ENCODE measurements around the gene MAP2K5.

The MAP2K5 gene

DNA sequence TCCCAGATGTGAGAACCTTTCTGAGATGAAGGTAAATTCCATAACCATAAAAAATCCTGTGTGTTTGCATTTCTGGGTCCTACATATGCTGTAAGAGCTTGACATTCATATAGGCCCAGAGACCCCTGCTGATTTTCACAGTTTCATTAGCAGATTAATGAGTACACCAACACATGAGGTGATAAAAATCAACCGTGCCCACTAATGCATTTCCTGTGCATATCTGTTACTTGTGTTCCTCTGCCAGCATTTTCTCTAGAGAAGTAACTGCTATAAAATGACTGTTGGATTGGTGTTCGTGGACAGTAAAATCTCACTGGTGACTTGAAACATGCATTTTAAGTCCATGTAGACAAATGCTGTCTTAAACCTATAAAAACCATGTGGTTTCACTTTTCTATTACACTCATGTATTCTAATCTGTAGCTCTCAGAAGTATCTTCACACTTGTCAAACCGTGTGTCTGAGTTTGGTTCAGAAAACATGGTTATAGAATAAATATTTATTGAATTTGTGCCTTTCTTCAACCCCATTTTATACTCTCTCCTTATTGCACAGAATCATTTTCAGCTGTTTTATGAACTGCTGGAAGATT, 14.6 kb downstream of the MAP2K5 start:
- no peak for DNase-seq (ENCODE audit: low read depth in 2 of 3, low spot score in 1 of 3)

DNA sequence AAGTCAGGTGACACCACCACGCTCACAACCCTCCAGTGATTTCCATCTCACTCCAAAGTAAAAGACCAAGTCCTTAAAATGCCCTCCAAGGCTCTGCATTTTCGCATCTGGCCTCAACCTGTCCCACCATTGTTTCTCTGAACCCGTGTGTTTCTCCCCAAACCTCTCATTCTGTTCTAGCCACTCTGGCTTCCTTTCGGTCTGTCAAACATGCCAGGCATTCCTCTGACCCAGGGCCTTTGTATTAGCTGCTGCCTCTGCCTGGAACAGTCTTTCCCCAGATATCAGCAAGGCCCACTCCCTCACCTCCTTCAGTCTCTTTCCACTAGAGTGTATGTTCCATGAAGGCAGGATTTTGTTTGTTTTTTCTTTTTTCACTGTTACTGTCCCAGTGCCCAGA, 16.0 kb downstream of the MAP2K5 start:
- no peak for DNase-seq (ENCODE audit: low read depth in 2 of 3, low spot score in 1 of 3)

DNA sequence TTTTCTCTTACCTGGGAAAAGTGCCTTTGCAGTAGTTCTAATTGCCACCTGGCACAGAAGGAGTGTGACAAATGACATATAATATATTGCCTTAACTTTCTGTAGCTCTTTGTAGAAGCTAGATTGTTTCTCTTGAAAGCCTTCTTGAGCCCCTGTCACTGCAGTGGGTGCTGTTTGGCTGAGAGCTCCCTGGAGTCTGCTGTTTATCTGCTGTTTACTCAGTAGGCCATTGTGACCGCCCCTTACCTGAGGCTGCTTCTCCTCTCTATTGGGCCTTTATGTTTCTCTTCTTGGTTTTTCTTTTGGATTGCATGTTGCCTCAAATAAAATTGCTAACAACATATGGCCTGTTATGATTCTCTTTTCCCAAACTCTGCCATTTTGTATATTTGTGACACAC, 16.7 kb downstream of the MAP2K5 start:
- DNase-seq (ENCODE audit: low read depth in 2 of 3, low spot score in 1 of 3) = no peak

DNA sequence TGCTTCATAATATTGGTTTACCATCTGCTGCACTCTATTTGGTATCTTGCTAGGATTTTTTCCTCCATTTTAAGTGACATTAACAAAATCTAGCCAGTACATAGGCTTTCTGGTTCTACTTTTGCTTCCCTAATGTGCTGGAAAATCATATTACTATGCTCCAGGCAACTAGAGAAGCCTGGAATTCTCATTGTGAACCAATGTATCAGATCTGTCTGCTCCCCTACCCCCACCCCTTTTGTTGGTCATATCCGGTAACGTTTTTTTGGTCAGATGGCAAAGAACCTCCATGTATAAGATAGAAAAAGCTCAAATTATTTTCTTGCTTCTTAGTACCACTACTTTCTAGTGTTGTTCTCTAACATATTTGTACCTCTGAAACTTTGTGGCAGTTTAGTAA, 17.1 kb downstream of the MAP2K5 start:
- no peak for DNase-seq (ENCODE audit: low read depth in 2 of 3, low spot score in 1 of 3)

DNA sequence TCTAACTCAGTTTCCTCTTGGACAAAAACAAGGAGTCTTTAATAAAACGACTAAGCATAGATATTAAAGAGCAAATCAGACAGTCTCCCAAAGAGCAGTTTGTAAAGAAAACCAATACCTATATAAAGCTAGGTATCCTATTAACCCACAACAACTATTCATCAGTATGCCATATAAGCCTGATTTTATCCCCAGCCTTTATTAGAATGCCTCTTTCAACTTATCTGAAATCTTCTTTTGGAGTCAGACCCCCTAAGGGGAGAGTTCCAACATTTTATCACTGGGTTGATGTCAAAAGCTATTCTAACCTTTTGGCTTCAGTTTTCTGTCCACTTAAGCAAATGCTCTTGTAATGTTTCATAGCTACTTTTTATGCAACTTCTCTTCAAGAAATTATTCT, 17.8 kb downstream of the MAP2K5 start:
- no peak for DNase-seq (ENCODE audit: low read depth in 2 of 3, low spot score in 1 of 3)

DNA sequence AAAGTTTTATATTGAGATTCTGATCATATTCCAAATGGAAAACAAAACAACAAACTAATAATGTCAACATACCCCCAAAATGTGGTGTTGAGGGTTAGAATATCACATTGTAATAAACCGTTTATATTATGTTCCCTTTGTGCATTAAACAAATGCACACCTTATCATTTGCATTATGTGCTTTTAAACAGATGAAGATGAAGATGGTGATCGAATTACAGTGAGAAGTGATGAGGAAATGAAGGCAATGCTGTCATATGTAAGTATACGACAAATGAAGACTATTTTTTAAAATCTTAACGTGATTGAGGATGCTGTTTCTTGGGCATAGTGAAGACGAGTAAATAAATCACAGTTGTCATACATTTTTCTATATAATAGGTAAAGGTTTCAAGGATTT, 20.6 kb downstream of the MAP2K5 start:
- DNase-seq (ENCODE audit: low read depth in 2 of 3, low spot score in 1 of 3) = no peak

DNA sequence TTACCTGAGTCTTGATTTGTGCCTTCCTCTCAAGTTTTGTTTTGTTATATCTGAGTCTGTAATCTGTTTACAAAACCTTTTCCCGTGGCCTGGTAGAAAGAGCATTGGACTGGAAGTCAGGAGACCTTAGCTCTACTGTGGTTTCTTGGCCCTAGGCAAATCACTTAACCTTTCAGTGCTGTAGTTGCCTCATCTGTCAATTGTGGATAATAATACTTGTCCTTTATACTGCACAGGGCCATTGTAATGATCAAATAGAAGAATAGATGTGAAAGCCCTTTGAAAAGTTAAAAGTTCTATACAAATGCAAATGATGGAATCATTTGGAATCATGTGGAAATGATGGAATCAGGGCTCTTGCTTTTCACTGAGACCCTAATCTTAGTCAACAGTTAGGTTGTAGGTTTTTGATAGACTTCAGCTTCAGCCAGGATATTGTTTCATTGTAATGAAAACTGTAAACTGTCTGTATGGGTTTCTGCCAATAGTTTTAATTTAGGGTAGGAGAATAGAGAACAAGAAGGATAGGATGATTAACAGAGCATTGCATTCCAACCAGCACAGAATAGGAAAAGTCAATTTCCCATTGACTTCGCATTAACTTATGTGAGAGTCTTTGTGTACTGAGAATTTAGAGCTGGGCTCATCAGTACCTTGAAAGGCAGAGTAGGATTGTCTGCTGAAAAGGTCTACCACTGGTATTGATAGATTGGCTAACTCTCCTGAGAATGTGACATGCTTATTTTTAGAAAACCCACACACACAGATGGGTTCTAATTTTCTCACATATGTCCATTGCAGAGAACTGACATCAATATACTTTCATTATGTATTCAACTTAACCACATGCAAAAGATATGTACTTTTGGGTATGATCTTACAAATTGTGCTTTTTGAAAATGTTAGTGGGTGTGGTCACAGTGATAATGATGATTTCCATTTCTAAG, 21.8 kb downstream of the MAP2K5 start:
- DNase-seq (ENCODE audit: low read depth in 2 of 3, low spot score in 1 of 3) = no peak

DNA sequence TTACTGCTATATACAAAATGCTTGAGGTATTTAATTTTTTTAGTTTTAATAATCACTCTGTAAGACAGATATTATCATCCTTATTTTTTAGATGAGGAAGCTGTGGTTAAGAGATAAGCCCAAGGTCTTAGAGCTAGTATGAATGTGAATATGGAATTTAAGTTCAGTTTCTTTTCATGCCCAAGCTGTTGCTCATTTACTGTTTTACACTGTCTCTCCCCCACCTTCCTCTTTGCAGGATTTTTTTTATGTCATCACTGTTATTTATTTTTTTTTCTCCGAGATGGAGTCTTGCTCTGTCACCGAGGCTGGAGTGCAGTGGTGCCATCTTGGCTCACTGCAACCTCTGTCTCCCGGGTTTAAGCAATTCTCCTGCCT, 22.5 kb downstream of the MAP2K5 start:
- DNase-seq (ENCODE audit: low read depth in 2 of 3, low spot score in 1 of 3) = no peak

DNA sequence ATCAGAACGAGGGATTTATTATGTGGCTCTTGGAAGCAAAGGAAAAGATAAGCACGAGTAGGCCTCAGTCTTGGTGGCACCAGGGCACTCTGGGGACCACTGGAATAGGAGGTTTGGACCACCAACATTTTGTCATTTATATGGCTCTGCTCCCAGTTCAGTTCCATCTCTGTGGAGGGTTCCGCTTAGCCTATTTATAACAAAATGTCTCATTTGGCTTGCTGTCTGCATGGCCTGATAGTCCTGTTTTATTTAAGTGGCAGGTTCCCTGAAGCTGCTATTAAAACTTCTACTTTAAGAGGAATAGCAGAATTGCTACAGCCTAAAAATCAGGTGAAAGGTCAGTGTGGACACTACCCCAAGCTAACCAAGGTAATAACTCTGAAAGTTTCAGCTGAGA, 27.2 kb downstream of the MAP2K5 start:
- DNase-seq (ENCODE audit: low read depth in 2 of 3, low spot score in 1 of 3) = no peak

DNA sequence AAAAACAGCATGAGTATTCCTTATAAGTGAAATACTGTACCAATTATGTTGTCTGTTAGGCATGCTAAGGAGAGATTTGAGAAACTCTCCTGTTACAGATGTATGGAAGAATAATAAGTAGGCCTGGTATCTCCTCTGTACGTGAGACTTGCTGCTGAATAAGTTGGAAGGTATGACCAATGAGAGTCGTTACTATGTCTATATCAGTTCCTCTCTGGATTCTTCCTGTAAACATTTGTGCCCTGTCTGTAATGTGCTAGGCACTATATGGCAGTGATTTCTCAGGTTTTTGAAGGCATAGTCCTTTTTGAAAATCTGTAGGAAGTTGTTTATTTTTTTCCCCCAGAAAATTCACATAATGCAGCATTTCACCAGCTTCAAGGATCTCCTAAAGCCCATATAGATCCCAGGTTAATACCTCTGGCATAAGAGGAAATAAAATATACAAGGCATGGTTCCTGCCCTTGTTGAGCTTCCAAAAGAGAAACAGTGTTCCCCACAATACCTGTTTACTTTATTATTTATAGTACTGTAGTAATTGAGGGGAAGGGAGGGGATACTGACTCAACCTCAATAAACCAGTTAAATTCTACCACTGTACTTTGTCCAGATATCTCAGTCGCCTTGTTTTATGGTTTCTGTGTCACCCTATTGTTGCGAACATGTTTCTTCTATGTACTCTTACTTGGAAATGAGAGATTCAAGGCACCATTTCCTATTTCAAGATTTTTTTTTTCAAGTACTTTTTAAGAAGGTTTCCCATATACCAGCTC, 28.6 kb downstream of the MAP2K5 start:
- DNase-seq (ENCODE audit: low read depth in 2 of 3, low spot score in 1 of 3) = no peak

DNA sequence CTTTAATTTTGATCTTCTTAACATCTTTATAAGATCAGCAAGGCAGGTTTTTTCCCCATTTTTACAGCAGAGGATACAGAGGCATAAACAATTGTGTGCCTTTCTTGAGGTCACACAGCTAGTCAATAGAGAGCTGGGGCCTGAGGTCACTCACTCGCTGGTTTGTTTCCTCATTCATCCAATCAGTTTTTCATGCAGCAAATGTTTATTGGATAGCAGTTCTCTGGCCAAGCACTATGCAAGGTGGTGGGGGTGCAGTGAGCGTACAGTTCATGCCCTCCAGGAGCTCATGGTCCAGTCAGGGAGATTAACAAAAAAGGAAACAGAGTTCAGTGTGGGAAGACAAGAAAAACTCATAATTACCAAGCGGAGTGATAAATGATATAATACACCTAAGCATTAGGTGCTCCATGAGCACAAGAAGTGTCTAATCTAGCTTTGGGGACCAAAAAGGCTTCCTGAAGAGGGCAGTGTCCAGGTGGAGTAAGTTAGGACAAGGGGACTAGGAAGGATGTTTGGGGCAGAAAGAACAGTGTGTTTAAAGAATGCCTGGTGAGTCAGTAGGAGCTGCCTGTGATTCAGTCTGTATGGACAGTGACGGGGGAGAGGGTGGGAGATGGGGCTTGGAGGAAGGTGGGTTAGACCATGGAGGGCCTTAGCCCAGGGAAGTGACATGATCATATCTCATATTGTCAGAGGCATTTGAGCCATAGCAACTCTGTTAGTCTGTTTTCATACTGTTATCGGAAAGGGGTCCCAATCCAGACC, 29.3 kb downstream of the MAP2K5 start:
- DNase-seq (ENCODE audit: low read depth in 2 of 3, low spot score in 1 of 3) = no peak

DNA sequence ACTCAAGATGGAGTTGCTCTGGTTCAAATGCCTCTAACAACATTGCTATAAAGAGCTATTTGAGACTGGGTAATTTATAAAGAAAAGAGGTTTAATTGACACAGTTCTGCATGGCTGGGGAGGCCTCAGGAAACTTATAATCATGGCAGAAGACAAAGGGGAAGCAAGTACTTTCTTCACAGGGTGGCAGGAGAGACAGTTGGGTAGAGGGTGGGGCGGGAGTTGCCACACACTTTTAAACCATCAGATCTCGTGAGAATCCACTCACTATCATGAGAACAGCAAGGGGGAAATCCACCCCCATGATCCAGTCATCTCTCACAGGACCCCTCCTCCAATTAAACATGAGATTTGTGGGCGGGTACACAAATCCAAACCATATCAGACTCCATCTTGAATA, 30.7 kb downstream of the MAP2K5 start:
- no peak for DNase-seq (ENCODE audit: low read depth in 2 of 3, low spot score in 1 of 3)

DNA sequence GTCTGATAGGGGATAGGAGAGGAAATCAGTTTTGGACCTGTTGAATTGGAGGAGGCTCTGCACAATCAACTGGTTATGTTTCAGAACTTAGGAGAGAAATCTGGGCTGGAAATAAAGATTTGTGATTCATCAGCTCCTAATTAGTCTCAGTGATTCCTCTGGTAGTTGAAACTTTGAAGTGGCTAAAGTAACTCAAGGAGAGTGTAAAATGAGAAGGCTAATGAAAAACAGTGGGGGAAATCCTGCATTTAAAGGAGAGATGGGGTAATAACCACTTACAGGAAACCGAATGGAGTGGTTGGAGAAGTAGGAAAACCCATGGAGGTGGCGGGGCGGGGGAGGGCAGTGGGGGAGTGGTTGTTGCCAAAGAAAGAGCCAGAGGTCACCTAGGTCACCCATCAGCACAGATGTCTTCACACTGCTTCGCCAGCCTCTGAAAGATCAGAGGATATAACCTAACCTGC, 32.6 kb downstream of the MAP2K5 start:
- no peak for DNase-seq (ENCODE audit: low read depth in 2 of 3, low spot score in 1 of 3)

DNA sequence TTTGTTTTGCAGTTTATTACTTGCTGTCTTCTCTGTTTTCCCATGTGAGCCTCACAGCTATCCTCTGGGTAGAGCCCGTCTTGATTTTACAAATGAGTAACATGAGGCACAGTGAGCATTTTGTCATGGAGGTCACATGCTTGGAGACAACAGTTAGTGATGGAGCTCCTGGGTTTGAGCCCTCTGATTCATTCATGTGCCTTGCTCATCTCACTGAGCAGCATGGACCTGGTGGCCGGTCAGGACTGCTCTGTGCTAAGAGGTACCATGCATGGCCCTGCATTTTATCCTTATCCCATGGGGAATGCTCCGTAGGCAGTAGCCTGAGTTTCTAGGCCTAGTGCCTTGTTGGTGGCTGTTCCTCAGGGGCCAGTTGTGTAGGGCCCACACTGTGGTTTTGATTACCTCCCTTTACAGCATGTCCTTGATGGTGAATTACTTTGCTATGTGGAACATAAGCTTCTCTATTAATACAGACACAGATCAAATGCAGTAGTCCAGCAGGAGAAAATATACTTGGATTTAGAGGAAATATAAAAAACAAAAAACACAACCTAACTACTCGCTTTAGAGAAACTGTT, 35.6 kb downstream of the MAP2K5 start:
- no peak for DNase-seq (ENCODE audit: low read depth in 2 of 3, low spot score in 1 of 3)

DNA sequence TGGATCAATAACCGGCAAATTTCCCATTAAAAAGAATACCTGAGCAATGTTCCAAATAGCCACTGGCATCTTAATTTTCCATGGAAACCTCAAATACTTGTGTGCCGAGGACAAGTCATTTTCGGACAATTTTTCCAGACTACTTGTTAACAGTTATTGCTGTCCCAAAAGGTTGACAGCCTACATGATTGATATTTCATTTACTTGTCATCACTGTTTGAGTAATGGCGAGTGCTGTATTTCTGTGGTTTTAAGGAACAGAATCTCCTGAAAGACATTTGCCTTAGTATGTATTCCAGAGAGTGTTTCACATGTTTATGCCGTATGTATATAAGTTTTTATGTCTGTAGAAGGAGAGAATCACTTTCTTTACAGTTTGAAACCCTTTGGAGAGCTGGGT, 36.7 kb downstream of the MAP2K5 start:
- DNase-seq (ENCODE audit: low read depth in 2 of 3, low spot score in 1 of 3) = no peak

DNA sequence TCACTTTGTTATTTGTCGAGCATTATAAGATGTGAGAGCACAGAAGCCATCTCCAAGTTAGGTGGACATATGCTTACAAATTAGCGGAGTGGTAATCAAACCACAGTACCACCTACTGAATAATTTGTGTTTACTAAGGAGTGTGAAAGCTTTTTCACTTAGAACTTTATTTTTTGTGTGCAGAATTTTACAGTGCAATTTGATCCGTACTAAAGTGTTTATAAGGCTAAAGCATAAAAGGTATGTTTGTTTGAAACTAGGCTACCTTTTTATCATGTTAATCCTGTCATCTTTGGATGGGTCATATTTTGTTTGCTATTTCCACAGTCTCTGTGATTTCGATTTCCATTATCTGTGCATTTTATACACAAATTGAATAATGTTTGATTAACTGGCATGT, 37.5 kb downstream of the MAP2K5 start:
- DNase-seq (ENCODE audit: low read depth in 2 of 3, low spot score in 1 of 3) = no peak

DNA sequence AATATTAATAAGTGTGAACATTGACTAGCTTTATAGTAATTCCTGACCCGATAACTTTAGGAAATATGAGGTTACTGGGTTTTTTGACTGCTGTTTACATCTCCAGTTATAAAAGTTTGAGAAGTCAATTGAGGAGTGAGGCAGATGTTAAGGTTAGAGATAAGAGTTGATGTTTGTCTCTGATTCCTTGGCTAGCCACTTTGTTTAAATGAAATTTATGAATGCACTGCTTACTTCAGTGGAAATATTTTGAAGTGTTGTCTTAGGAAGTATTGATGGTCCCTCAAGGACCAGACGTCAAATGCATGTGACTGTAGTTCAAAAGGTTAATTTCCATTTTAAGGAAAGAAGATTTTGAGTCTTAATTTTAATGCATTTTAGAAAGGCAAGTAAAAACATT, 41.7 kb downstream of the MAP2K5 start:
- no peak for DNase-seq (ENCODE audit: low read depth in 2 of 3, low spot score in 1 of 3)

DNA sequence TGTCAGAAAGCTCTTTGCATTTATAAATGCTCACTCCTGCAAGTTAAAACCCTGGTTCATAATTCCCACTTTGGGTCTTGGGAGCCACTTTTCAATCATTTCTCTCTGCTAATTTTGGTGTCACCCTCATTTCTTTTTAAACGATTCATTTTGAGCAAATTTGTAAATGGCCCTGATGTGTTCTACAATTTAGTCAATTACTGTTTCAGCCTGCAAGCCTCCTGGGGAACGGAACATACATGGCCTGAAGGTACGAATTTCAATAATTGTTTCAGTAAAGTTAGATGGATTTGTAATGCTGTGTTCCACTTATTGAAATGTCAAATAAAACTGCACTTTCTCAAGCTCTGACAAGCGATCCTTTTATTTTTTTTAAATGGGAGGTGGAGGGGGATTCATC, 43.2 kb downstream of the MAP2K5 start:
- DNase-seq (ENCODE audit: low read depth in 2 of 3, low spot score in 1 of 3) = no peak

DNA sequence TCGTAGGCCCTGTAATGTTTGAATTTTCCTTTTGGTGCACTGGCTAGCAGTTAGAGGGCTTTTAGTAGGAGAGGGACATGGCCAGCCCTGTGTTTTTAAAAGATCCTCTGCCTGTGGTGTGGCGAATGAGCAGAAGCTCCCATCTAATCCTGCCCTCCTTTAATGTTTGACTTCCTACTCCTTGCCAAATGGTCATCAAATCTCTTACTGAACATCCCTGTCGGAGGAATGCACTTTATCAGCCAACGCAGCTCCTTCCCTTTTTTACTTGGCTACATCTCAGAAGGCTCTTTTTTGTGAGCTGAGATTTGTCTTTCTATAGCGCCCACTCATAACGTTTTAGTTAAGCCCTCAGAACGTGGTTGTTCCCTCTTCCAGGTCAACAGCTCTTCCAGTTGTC, 44.8 kb downstream of the MAP2K5 start:
- DNase-seq (ENCODE audit: low read depth in 2 of 3, low spot score in 1 of 3) = no peak

DNA sequence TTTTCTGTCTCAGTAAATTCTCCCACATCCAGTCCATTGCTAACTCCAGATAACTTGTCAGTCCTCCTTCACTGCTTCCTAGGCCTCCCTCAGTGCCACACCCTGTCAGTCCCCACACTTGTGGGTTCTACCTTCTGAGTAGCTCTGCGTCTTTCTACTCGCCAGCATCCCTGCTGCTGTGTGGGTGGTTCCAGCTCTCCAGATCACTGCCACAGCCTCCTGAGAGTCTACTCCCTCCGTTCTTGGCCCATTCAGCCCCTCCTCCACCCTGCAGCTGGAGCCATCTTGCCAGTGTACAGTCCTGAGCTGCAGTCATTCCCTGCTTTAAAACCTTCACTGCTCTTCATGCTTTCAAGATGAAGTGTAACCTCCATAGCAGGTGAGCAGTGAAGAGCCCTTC, 45.3 kb downstream of the MAP2K5 start:
- no peak for DNase-seq (ENCODE audit: low read depth in 2 of 3, low spot score in 1 of 3)

DNA sequence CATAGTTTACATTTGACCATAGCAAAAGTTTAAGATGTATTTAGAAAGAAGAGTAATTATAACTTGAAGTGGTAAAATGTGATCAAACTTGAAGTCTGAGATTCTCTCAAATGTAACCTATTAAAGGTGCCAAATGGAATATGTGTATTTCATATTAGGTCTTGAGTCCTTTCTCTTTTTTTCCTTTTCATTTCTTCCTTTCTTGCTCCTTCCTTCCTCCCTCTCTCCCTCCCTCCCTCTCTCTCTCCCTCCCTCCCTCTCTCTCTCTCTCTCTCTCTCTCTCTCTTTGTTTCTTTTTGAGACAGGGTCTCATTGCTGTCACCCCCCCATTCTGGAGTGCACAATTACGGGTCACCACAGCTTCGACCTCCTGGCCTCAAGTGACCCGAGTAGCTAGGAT, 47.7 kb downstream of the MAP2K5 start:
- no peak for DNase-seq (ENCODE audit: low read depth in 2 of 3, low spot score in 1 of 3)
